ENCODE results near the gene DOLPP1.
"Not testable (repeated sequence)": the region's sequence is repeated elsewhere in the genome, so short reads cannot be mapped to it uniquely, and the experiment has no call there.

Gene DOLPP1

GRCh38 chr9:129130271-129130670 is 49.4 kb downstream of the DOLPP1 start:
- in situ Hi-C loops (cut with MboI; ENCODE audit: low pct_unique_long_range_greater_than_20kb, low sequenced_read_pairs) = loop anchor here (10.0 to 25.0 kb wide), 2 partner anchors 485 to 657 kb away; no protein-coding TSS in a partner anchor
- DNase-seq = not testable (repeated sequence)

GRCh38 chr9:129130791-129131190 is 49.9 kb downstream of the DOLPP1 start:
- no peak for DNase-seq
- in situ Hi-C loops (cut with MboI; ENCODE audit: low pct_unique_long_range_greater_than_20kb, low sequenced_read_pairs) = loop anchor here (10.0 to 25.0 kb wide), 2 partner anchors 484 to 657 kb away; no protein-coding TSS in a partner anchor

- peak; percentile 81 for DNase-seq
- in situ Hi-C loops (cut with MboI; ENCODE audit: low pct_unique_long_range_greater_than_20kb, low sequenced_read_pairs) = loop anchor here (10.0 to 25.0 kb wide), 2 partner anchors 483 to 656 kb away; no protein-coding TSS in a partner anchor
Observed at GRCh38 chr9:129131300-129132145, 50.6 kb downstream of the DOLPP1 start.

GRCh38 chr9:129133082-129133481 is 52.2 kb downstream of the DOLPP1 start:
- in situ Hi-C loops (cut with MboI; ENCODE audit: low pct_unique_long_range_greater_than_20kb, low sequenced_read_pairs) = loop anchor here (10.0 to 25.0 kb wide), 2 partner anchors 482 to 654 kb away; no protein-coding TSS in a partner anchor

GRCh38 chr9:129135476-129135875 is 54.6 kb downstream of the DOLPP1 start:
- in situ Hi-C loops (cut with MboI; ENCODE audit: low pct_unique_long_range_greater_than_20kb, low sequenced_read_pairs) = loop anchor here (10.0 to 25.0 kb wide), 2 partner anchors 479 to 652 kb away; no protein-coding TSS in a partner anchor
- no peak for DNase-seq

More at GRCh38 chr9:129133082-129133481, 52.2 kb downstream of the DOLPP1 start:
- DNase-seq = no peak

DNA sequence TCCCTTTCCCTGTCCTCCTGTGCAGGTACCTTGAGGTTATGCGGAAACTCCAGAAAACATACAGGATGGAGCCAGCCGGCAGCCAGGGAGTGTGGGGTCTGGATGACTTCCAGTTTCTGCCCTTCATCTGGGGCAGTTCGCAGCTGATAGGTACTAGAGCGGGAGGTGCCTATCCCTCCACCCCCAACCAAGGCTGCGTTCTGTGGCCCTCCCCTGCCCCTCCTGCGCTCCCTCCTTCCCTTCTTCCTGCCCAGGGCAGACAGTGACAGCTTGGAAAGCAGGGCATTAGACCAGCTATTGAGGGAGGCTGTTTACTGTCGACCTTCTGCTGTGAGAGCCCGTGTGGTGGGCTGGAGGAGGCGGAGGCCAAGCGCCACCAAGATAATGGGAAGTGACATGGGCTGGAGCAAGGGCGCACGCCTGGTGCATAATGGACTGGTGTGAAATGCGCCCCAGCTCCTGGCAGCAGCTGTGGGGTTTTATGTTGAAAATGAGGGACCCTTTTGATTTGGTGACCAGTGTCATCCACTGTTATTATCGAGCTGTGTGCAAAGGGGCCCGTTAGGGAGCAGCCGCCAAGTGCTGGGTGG is 55.6 kb downstream of the DOLPP1 start:
- DNase-seq = no peak
- in situ Hi-C loops (cut with MboI; ENCODE audit: low pct_unique_long_range_greater_than_20kb, low sequenced_read_pairs) = loop anchor here (10.0 to 25.0 kb wide), 2 partner anchors 478 to 651 kb away; no protein-coding TSS in a partner anchor

DNA sequence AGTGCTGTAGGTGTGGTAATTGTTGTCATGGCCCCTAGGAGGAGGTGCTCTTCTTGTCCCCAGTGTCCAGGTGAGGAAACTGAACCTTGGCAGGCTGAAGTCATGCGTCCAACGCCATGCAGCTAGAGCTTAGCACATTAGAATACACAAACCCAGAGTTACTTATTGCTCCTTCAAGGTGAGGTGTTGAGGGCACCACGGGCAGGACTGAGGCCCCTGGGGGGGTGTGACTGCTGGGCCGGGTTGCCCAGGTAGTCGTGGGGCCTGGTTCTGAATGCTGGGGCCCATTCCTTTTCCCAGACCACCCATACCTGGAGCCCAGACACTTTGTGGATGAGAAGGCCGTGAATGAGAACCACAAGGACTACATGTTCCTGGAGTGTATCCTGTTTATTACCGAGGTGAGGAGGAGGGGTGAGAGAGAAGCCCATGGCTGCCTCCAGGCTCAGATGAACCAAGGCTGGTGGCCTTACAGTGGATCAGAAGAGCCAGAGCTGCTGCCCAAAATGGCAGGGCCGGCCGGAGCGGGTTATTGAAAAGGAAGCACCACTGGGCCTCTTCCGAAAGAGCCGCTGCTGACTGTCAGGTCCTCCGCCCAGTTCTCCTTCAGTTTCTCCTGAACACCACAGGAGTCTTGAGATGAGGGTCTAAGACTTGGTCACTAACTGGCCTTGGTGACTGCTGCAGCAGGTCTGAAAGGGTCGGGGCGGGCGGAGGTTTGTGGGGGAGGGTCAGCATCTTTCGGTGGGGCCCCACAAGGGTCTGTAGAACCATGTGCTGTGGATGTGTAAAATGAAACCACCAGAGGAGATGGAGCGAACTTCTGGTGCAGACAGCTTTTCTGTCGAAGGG is 56.6 kb downstream of the DOLPP1 start:
- DNase-seq = no peak
- in situ Hi-C loops (cut with MboI; ENCODE audit: low pct_unique_long_range_greater_than_20kb, low sequenced_read_pairs) = loop anchor here (10.0 to 25.0 kb wide), 2 partner anchors 477 to 650 kb away; no protein-coding TSS in a partner anchor

DNA sequence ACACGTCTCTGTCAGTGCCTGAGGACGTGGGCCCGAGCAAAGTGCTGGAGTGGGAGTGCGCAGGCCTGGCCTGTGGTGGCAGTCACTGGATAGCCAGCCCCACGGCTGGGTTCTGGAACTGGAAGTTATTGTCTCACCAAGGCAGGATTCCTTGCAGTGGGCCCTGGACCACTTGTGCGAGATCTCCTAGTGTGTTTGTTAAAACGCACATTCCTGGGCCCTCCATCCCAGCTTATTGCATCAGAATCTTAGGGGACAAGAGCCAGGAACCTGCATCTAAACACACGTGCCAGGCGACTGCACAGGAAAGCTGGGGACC is 57.2 kb downstream of the DOLPP1 start:
- no peak for DNase-seq
- in situ Hi-C loops (cut with MboI; ENCODE audit: low pct_unique_long_range_greater_than_20kb, low sequenced_read_pairs) = loop anchor here (10.0 to 25.0 kb wide), 2 partner anchors 477 to 649 kb away; no protein-coding TSS in a partner anchor

GRCh38 chr9:129138476-129139232 is 57.7 kb downstream of the DOLPP1 start:
- DNase-seq = no peak

DNA sequence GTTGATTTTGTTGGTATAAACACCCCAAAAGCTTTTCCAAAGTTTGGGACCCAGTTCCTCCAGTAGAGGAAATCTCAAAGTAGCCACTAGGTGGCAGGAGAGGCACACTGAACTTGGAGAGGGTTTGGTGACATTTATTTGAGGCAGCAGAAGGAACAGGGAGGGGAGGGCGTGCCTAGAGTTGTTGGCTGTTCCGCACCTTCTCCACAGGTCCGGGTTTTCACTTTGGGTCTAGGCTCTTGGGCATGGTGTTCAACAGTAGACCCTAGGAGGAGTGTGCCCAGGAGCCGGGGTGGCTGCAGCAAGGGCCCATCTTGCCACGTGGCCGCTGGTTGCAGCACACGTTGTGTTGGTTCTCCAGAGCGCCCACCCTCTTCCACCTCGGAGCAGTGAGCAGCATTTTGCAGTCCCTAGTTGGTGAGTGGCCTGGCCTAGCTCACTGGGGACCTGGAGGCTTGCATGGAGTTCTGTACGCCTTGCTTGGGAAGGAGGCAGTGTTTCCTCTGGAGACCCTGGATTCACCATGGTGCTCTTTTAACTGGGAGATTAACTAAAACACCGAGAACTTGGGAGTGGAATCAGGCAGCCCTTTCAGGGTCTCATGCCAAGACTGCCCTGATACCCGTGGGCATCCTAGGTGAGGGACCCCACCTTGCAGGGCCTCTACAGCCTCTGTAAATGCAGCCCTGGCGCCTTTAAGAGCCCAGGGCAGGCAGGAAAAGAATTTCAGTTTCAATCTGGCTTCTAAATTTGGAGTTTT is 58.5 kb downstream of the DOLPP1 start:
- in situ Hi-C loops (cut with MboI; ENCODE audit: low pct_unique_long_range_greater_than_20kb, low sequenced_read_pairs) = loop anchor here (10.0 to 25.0 kb wide), 2 partner anchors 475 to 648 kb away; no protein-coding TSS in a partner anchor

More at GRCh38 chr9:129138476-129139232, 57.7 kb downstream of the DOLPP1 start:
- in situ Hi-C loops (cut with MboI; ENCODE audit: low pct_unique_long_range_greater_than_20kb, low sequenced_read_pairs) = loop anchor here (10.0 to 25.0 kb wide), 2 partner anchors 476 to 649 kb away; no protein-coding TSS in a partner anchor

DNA sequence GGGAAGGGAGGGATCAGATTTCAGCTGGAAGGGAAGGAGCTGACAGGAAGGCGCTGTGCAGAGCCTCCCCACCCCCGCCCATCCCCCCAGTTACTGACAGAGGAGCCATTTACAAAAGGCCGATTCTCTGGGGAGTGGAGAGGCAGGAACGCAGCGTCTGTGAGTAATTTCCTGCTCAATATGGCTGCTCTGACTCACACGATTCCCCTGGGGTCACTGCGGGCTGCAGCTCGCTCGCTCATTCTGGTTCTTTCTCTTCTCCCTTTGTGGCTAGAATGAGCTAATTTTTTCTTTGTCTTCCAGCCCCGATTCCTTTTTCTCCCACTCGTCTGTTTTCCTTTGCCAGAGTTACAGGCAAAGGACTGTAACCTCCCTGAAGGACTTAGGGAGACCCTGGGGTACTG is 59.1 kb downstream of the DOLPP1 start:
- peak; percentile 96 for DNase-seq
- in situ Hi-C loops (cut with MboI; ENCODE audit: low pct_unique_long_range_greater_than_20kb, low sequenced_read_pairs) = loop anchor here (10.0 to 25.0 kb wide), 2 partner anchors 475 to 647 kb away; no protein-coding TSS in a partner anchor

More for the DNA sequence above, 58.5 kb downstream of the DOLPP1 start:
- DNase-seq = peak; percentile 91

Measured in KBM-7 (cell line).